HepG2 (cell line): ENCODE results near the gene NRL. TPM values are rescaled to one million over a fixed set of nuclear protein-coding genes. Genes with fewer than 3 reads are reported as not detected.

Source experiments
- ATAC-seq: fragments of 200-7000 bp; cut with Tn5 transposase; 3 replicates; pipeline ENCODE4 v1.9.1; 2020; ENCODE audit warnings: mild to moderate bottlenecking, moderate library complexity
- BruUV-seq: library from RNA; stranded (reverse); fragments of 400-500 nt; replicated peaks from 2 replicates; lab custom pipeline; 2021; lab: Mats Ljungman, UMichigan
- CTCF ChIA-PET: fragments of 300-600 bp; formaldehyde crosslinking; extraction: SDS; loops from one replicate; lab custom pipeline; 2021; ENCODE audit warnings: low total read pairs, inconsistent platforms, low intra/inter-chr PET ratio; lab: Yijun Ruan, JAX
- POLR2A ChIA-PET: fragments of 350-600 bp; sonication (Branson Sonifier 250); formaldehyde crosslinking; loops from one replicate; lab custom pipeline; 2020; ENCODE audit warnings: antibody characterized with exemption, inconsistent platforms; lab: Yijun Ruan, JAX
- DNase-seq: peaks from one replicate; pipeline ENCODE4 v3.0.0-alpha.2; 2015; ENCODE audit warnings: low spot score
- FAIRE-seq: peaks from 3 replicates; lab custom pipeline; 2011; peaks lifted over from hg19 to GRCh38; lab: Jason Lieb, UNC
- H2AFZ ChIP-seq: one replicate; pipeline ENCODE4 v1.6.1; 2011; ENCODE audit warnings: low read length, inconsistent platforms
- H3K27ac ChIP-seq: fragments of 300-600 bp; 3 replicates; pipeline ENCODE4 v1.8.0; 2011; ENCODE audit warnings: mixed run types, mild to moderate bottlenecking, mixed read lengths, low read length, inconsistent platforms; ENCODE audit not compliant: insufficient read depth; ENCODE audit errors: extremely low read length
- H3K27me3 ChIP-seq, 2 experiments: fragments of 200-600 bp in 1 of 2; 2 replicates in 1 of 2; 3 replicates in 1 of 2; pipeline versions ENCODE4 v1.6.0 to v1.8.0; 2011; ENCODE audit warnings: low read length in 2 of 2, mild to moderate bottlenecking in 2 of 2, moderate library complexity in 2 of 2, inconsistent platforms in 1 of 2; ENCODE audit not compliant: insufficient read depth in 2 of 2, control insufficient read depth in 1 of 2
- H3K36me3 ChIP-seq, 2 experiments: fragments of 200-600 bp in 1 of 2; replicated peaks in 1 of 2; 2 replicates in 1 of 2; 3 replicates in 1 of 2; pipeline versions ENCODE4 v1.5.1 to v1.8.0; 2011; ENCODE audit warnings: low read length in 2 of 2, inconsistent platforms in 1 of 2; ENCODE audit not compliant: insufficient read depth in 2 of 2, control insufficient read depth in 1 of 2
- H3K4me1 ChIP-seq: 2 replicates; pipeline ENCODE4 v1.5.1; 2012; ENCODE audit warnings: low read length, inconsistent platforms; ENCODE audit not compliant: insufficient read depth
- H3K4me2 ChIP-seq: 2 replicates; pipeline ENCODE4 v1.6.0; 2011; ENCODE audit warnings: low read depth, low read length, inconsistent platforms
- H3K4me3 ChIP-seq, 3 experiments: fragments of 200-600 bp in 1 of 3; sonication (generic), shearing (Covaris generic) in 1 of 3; replicated peaks in 1 of 3; 2 replicates each; pipeline ENCODE4 v1.5.1; 2011 to 2016; ENCODE audit warnings: low read length in 3 of 3, inconsistent platforms in 2 of 3, low read depth in 2 of 3, mild to moderate bottlenecking in 2 of 3, control low read depth in 1 of 3, mixed read lengths in 1 of 3; ENCODE audit not compliant: insufficient read depth in 1 of 3
- H3K79me2 ChIP-seq: one replicate; pipeline ENCODE4 v1.6.1; 2011; ENCODE audit warnings: low read length, inconsistent platforms; ENCODE audit not compliant: insufficient read depth
- H3K9ac ChIP-seq: 2 replicates; pipeline ENCODE4 v1.6.0; 2011; ENCODE audit warnings: mild to moderate bottlenecking, low read depth, low read length, inconsistent platforms; ENCODE audit not compliant: insufficient read depth
- H3K9me3 ChIP-seq: 2 replicates; pipeline ENCODE4 v1.5.1; 2012; ENCODE audit warnings: mild to moderate bottlenecking, low read length
- H4K20me1 ChIP-seq: 2 replicates; pipeline ENCODE4 v1.6.0; 2011; ENCODE audit warnings: inconsistent platforms, mild to moderate bottlenecking, low read length, moderate library complexity; ENCODE audit not compliant: insufficient read depth
- ASH2L ChIP-seq: fragments of 300-600, 200-600 bp; sonication (generic); IDR thresholded peaks from 2 replicates; pipeline ENCODE4 v1.7.0; 2017; ENCODE audit warnings: low read depth, mild to moderate bottlenecking, moderate library complexity, mixed read lengths, low read length; ENCODE audit not compliant: insufficient read length
- BHLHE40 ChIP-seq: IDR thresholded peaks from 2 replicates; pipeline ENCODE4 v1.6.1; 2011; ENCODE audit warnings: low read length, improper control_type of control experiment
- EZH2 ChIP-seq: conservative IDR thresholded peaks from 2 replicates; pipeline ENCODE4 v1.6.1; 2012; ENCODE audit warnings: mild to moderate bottlenecking, low read depth, low read length, moderate library complexity
- GLI4 ChIP-seq: sonication (generic); formaldehyde crosslinking; IDR thresholded peaks from 2 replicates; pipeline ENCODE4 v1.5.1; 2020; ENCODE audit warnings: missing genetic modification reagents, mild to moderate bottlenecking, moderate library complexity, borderline replicate concordance
- HNRNPUL1 ChIP-seq: fragments of 200-400 bp; formaldehyde crosslinking; IDR thresholded peaks from 2 replicates; pipeline ENCODE4 v1.6.1; 2017; ENCODE audit warnings: low read depth, mild to moderate bottlenecking, low read length, moderate library complexity
- REST ChIP-seq, 2 experiments: IDR thresholded peaks; 2 replicates each; pipeline ENCODE4 v1.6.1; 2011 to 2012; ENCODE audit warnings: low read length in 2 of 2, borderline replicate concordance in 1 of 2, low read depth in 1 of 2, mild to moderate bottlenecking in 1 of 2, moderate library complexity in 1 of 2
- SCMH1 ChIP-seq: sonication (generic); formaldehyde crosslinking; IDR thresholded peaks from 2 replicates; pipeline ENCODE4 v1.9.0; 2021; ENCODE audit warnings: missing genetic modification reagents, mild to moderate bottlenecking, borderline replicate concordance
- SIN3B ChIP-seq: fragments of 150-350 bp; IDR thresholded peaks from 2 replicates; pipeline ENCODE4 v1.6.1; 2014; ENCODE audit warnings: low read length
- SPEN ChIP-seq: sonication (generic); formaldehyde crosslinking; IDR thresholded peaks from 2 replicates; pipeline ENCODE4 v1.5.1; 2020; ENCODE audit warnings: low read depth, mild to moderate bottlenecking, missing genetic modification reagents
- THAP11 ChIP-seq: IDR thresholded peaks from 2 replicates; pipeline ENCODE4 v1.6.1; 2016; ENCODE audit warnings: missing biosample characterization, missing genetic modification reagents
- ZBTB10 ChIP-seq: sonication (generic); formaldehyde crosslinking; IDR thresholded peaks from 2 replicates; pipeline ENCODE4 v1.4.0; 2020; ENCODE audit warnings: missing genetic modification reagents, borderline replicate concordance
- ZKSCAN1 ChIP-seq: fragments of 150-350 bp; IDR thresholded peaks from 2 replicates; pipeline ENCODE4 v1.6.1; 2014; ENCODE audit warnings: low read length
- ZNF160 ChIP-seq: sonication (generic); formaldehyde crosslinking; IDR thresholded peaks from 2 replicates; pipeline ENCODE4 v1.8.0; 2022; ENCODE audit warnings: mild to moderate bottlenecking, inconsistent platforms, missing genetic modification reagents
- ZSCAN31 ChIP-seq: sonication (generic); formaldehyde crosslinking; IDR thresholded peaks from 2 replicates; pipeline ENCODE4 v1.5.0; 2020; ENCODE audit warnings: low read depth, mild to moderate bottlenecking, missing genetic modification reagents
- WGBS: methylation state at CpG from one replicate; pipeline ENCODE4 v1.1.6; 2017; ENCODE audit warnings: low lambda C conversion rate; 5-methylcytosine and 5-hydroxymethylcytosine counted together
- in situ Hi-C: cut with HindIII; loops from 2 replicates; pipeline ENCODE4 v1.10.0; 2017; ENCODE audit warnings: low pct_unique_long_range_greater_than_20kb; ENCODE audit not compliant: extremely low pct_ligation_motif_present
- intact Hi-C: fragments of 100-400 bp; cut with micrococcal nuclease; formaldehyde crosslinking; loops from one replicate; pipeline ENCODE4 v1.10.0; 2022; ENCODE audit not compliant: unreplicated experiment
- polyA plus RNA-seq, 8 experiments: library from polyadenylated mRNA; depleted of rRNA in 3 of 8; stranded (reverse) in 7 of 8; unstranded in 1 of 8; fragments of >200 nt; fragmentation: Illumina TruSeq in 4 of 8; extraction: Trizol in 4 of 8; gene quantifications; 2 replicates each; pipeline versions ENCODE4 v1.2.1 to v1.2.3, GENCODE V29; 2011 to 2016; ENCODE audit warnings: low read depth in 4 of 8, missing spikeins in 1 of 8, mixed read lengths in 1 of 8; ENCODE audit not compliant: insufficient read depth in 1 of 8
- total RNA-seq, 5 experiments: library from RNA; depleted of rRNA; stranded (reverse); fragments of >200 nt; fragmentation: Illumina TruSeq; extraction: Trizol; gene quantifications; 2 replicates each; pipeline ENCODE4 v1.2.3, GENCODE V29; 2016; ENCODE audit warnings: low read depth in 1 of 5

NRL gene
- total and polyA plus RNA-seq, 2 of the 13 experiments (the other 11 are each of a cell fraction or from before 2014, with no cell fraction given): 2.5 to 4.7 TPM

GRCh38 chr14:24115422-24116127 lies 826 bp upstream of the NRL start (continued):
- peak; percentile 12; the same call in 1 of the 2 replicates for TF ChIP-seq GLI4 (CRISPR knock-in tag)
- TF ChIP-seq EZH2: no peak
- TF ChIP-seq REST (IDR thresholded peaks at IDR 0.05; ENCODE audit: borderline replicate concordance in 1 of 2, low read depth in 1 of 2, low read length in 2 of 2): no peak
- TF ChIP-seq SCMH1 (CRISPR knock-in tag): no peak

GRCh38 chr14:24113801-24114531 lies 783 bp downstream of the NRL start:
- Histone ChIP-seq H3K9me3 (no peaks in the 10 kb centered on the region), H3K27me3 (no peaks in the 10 kb centered on the region; a peak in 1 of 5 replicates), H3K4me2 (peak overlapping the region; percentile 100), H3K36me3 (peaks cover 24 to 29% of the 10 kb centered on the region in 2 experiments), H3K27ac (peak overlapping the region; percentile 98), H3K79me2 (peaks cover 33% of the 10 kb centered on the region), H4K20me1 (no peaks in the 10 kb centered on the region), H2AFZ (no peak overlapping the region), H3K4me1 (peaks cover 57% of the 10 kb centered on the region), H3K9ac (peak overlapping the region; percentile 99), H3K4me3 (peak overlapping the region; percentile 66 to 96 (median 85))
- under 1% methylated on average over 42 of the region's 42 CpGs for WGBS
- TSS peak; percentile 50 for BruUV-seq
- FAIRE-seq (peak; percentile 93), DNase-seq (peak; percentile 100), ATAC-seq (peak; percentile 82)
- intact Hi-C loops: loop anchor here (1.0 to 10.0 kb wide), 7 partner anchors 11 to 1019 kb away; partner anchors contain the start of genes ACIN1, BCL2L2, C14orf119 and IPO4
- in situ Hi-C loops: loop anchor here (25.0 kb wide), 1 partner anchor 1527 kb away; the partner anchor contains the start of genes ABHD4 and DAD1
- POLR2A ChIA-PET: interaction anchor here (0.7 to 15.5 kb wide), 77 partner anchors 11 to 1348 kb away, joined by 3 to 977 read pairs (median 7); partner anchors contain the start of genes ACIN1, AP1G2, BCL2L2 and C14orf119
- CTCF ChIA-PET: interaction anchor here (1.0 to 1.6 kb wide), 3 partner anchors 20 to 47 kb away, joined by 3 read pairs; partner anchors contain the start of genes IRF9, PCK2 and PSME1
- peak; percentile 99 for TF ChIP-seq SPEN (CRISPR knock-in tag)
- TF ChIP-seq ZKSCAN1: peak; percentile 62
- TF ChIP-seq ZSCAN31 (CRISPR knock-in tag): peak; percentile 97
- TF ChIP-seq THAP11 (CRISPR knock-in tag): peak; percentile 89
- TF ChIP-seq ZBTB10 (CRISPR knock-in tag): no peak
- TF ChIP-seq ZNF160: peak; percentile 95
- peak; percentile 59; the same call in 1 of the 2 replicates for TF ChIP-seq BHLHE40
- TF ChIP-seq ASH2L: peak; percentile 96
- TF ChIP-seq HNRNPUL1: peak; percentile 59; the same call in 1 of the 2 replicates
- peak; percentile 61; the same call in 1 of the 2 replicates for TF ChIP-seq SIN3B
